HCT116 (cell line): ENCODE measurements around the gene SLC6A12. TPM values are rescaled to one million over a fixed set of nuclear protein-coding genes. Genes with fewer than 3 reads are reported as not detected.

Source experiments
- ATAC-seq: fragments of 200-7000 bp; cut with Tn5 transposase; 2 replicates; pipeline ENCODE4 v1.9.1; 2020; ENCODE audit warnings: mild to moderate bottlenecking, moderate library complexity
- BruUV-seq: library from RNA; stranded (reverse); fragments of 400-500 nt; replicated peaks from 2 replicates; lab custom pipeline; 2021; lab: Mats Ljungman, UMichigan
- CTCF ChIA-PET: fragments of 300-600 bp; sonication (Branson Sonifier 250); formaldehyde crosslinking; loops from one replicate; lab custom pipeline; 2021; ENCODE audit warnings: antibody characterized with exemption; lab: Charles Lee
- POLR2A ChIA-PET: fragments of 300-600, 350-600 bp; sonication (Branson Sonifier 250); formaldehyde crosslinking; loops from one replicate; lab custom pipeline; 2021; ENCODE audit warnings: antibody characterized with exemption; lab: Charles Lee
- RAD21 ChIA-PET, 2 experiments: fragments of 300-600 bp; sonication (Branson Sonifier 250); formaldehyde crosslinking; loops; one replicate each; lab custom pipeline; 2023; ENCODE audit warnings: low total read pairs in 2 of 2; ENCODE audit not compliant: uncharacterized antibody in 2 of 2, unreplicated experiment in 2 of 2, low non-redundant PET in 1 of 2; lab: Charles Lee
- DNase-seq: peaks from one replicate; pipeline ENCODE4 v3.0.0-alpha.2; 2010; ENCODE audit warnings: low read depth, low spot score
- H2AFZ ChIP-seq: fragments of 200-600 bp; shearing (Covaris generic), sonication (generic); 2 replicates; pipeline ENCODE4 v1.6.1; 2017; ENCODE audit warnings: low read depth, mixed run types, mixed read lengths, antibody characterized with exemption, low read length; ENCODE audit not compliant: poor library complexity, severe bottlenecking
- H3K27ac ChIP-seq: 2 replicates; pipeline ENCODE4 v1.5.1; 2012; ENCODE audit warnings: low read depth, low read length
- H3K27me3 ChIP-seq: fragments of 200-600 bp; sonication (generic); 2 replicates; pipeline ENCODE4 v1.6.1; 2016; ENCODE audit warnings: mixed run types, low read length, mixed read lengths; ENCODE audit not compliant: insufficient read depth
- H3K36me3 ChIP-seq, 2 experiments: fragments of 200-500 bp in 1 of 2; fragments of 200-600 bp in 1 of 2; sonication (Bioruptor generic) in 1 of 2; sonication (generic) in 1 of 2; 2 replicates each; pipeline versions ENCODE4 v1.5.1 to v1.6.1; 2014 to 2016; ENCODE audit warnings: low read length in 2 of 2, inconsistent platforms in 1 of 2, mixed read lengths in 1 of 2, mixed run types in 1 of 2; ENCODE audit not compliant: insufficient read depth in 2 of 2, control insufficient read depth in 1 of 2
- H3K4me1 ChIP-seq, 2 experiments: fragments of 200-600 bp in 1 of 2; sonication (generic) in 1 of 2; 2 replicates each; pipeline versions ENCODE4 v1.5.1 to v1.6.1; 2012 to 2017; ENCODE audit warnings: low read length in 2 of 2, inconsistent platforms in 1 of 2, mild to moderate bottlenecking in 1 of 2, mixed read lengths in 1 of 2, mixed run types in 1 of 2, moderate library complexity in 1 of 2; ENCODE audit not compliant: insufficient read depth in 2 of 2, control insufficient read depth in 1 of 2
- H3K4me2 ChIP-seq: fragments of 200-600 bp; sonication (generic); 2 replicates; pipeline ENCODE4 v1.6.1; 2017; ENCODE audit warnings: mixed run types, low read length, mixed read lengths
- H3K4me3 ChIP-seq, 2 experiments: fragments of 200-600 bp in 1 of 2; sonication (generic) in 1 of 2; replicated peaks in 1 of 2; 2 replicates each; pipeline ENCODE4 v1.5.1; 2011 to 2016; ENCODE audit warnings: low read length in 2 of 2, control low read depth in 1 of 2, low read depth in 1 of 2, mild to moderate bottlenecking in 1 of 2, mixed read lengths in 1 of 2, mixed run types in 1 of 2
- H3K79me2 ChIP-seq: fragments of 200-600 bp; sonication (generic); 2 replicates; pipeline ENCODE4 v1.6.1; 2017; ENCODE audit warnings: mild to moderate bottlenecking, mixed run types, low read length, moderate library complexity, mixed read lengths; ENCODE audit not compliant: insufficient read depth
- H3K9ac ChIP-seq: fragments of 200-600 bp; sonication (generic); 2 replicates; pipeline ENCODE4 v1.6.1; 2016; ENCODE audit warnings: low read length, mixed read lengths
- H3K9me2 ChIP-seq: fragments of 200-600 bp; sonication (generic), shearing (Covaris generic); 2 replicates; pipeline ENCODE4 v1.6.1; 2017; ENCODE audit warnings: mixed run types, mild to moderate bottlenecking, moderate library complexity; ENCODE audit not compliant: insufficient read depth
- H3K9me3 ChIP-seq, 2 experiments: fragments of 200-500 bp in 1 of 2; fragments of 200-600 bp in 1 of 2; sonication (Bioruptor generic) in 1 of 2; sonication (generic) in 1 of 2; 2 replicates each; pipeline ENCODE4 v1.6.1; 2014 to 2017; ENCODE audit warnings: low read length in 2 of 2, mixed read lengths in 2 of 2, inconsistent platforms in 1 of 2, low read depth in 1 of 2, mild to moderate bottlenecking in 1 of 2, mixed run types in 1 of 2, moderate library complexity in 1 of 2; ENCODE audit not compliant: control insufficient read depth in 1 of 2, insufficient read depth in 1 of 2
- H4K20me1 ChIP-seq: fragments of 200-600 bp; sonication (generic), shearing (Covaris generic); 2 replicates; pipeline ENCODE4 v1.6.1; 2017; ENCODE audit warnings: mixed run types, mild to moderate bottlenecking, moderate library complexity; ENCODE audit not compliant: insufficient read depth
- CBX3 ChIP-seq: IDR thresholded peaks from 2 replicates; pipeline ENCODE4 v1.6.1; 2012; ENCODE audit warnings: low read depth
- CTCF ChIP-seq, 3 experiments: fragments of 200-600 bp in 1 of 3; sonication (generic) in 1 of 3; IDR thresholded peaks in 2 of 3; conservative IDR thresholded peaks in 1 of 3; 2 replicates each; pipeline ENCODE4 v1.5.1; 2012 to 2017; ENCODE audit warnings: low read depth in 2 of 3, low read length in 2 of 3, antibody characterized with exemption in 1 of 3, borderline replicate concordance in 1 of 3, control low read depth in 1 of 3, mild to moderate bottlenecking in 1 of 3, mixed read lengths in 1 of 3, mixed run types in 1 of 3, moderate library complexity in 1 of 3; ENCODE audit not compliant: insufficient read depth in 1 of 3
- EGR1 ChIP-seq: IDR thresholded peaks from 2 replicates; pipeline ENCODE4 v1.6.1; 2012; ENCODE audit warnings: low read depth
- EZH2phosphoT487 ChIP-seq: fragments of 200-600 bp; IDR thresholded peaks from 2 replicates; pipeline ENCODE4 v1.6.1; 2018; ENCODE audit warnings: antibody characterized with exemption, borderline replicate concordance
- FOSL1 ChIP-seq: IDR thresholded peaks from 2 replicates; pipeline ENCODE4 v1.6.1; 2012; ENCODE audit warnings: low read depth
- POLR2AphosphoS5 ChIP-seq: IDR thresholded peaks from 2 replicates; pipeline ENCODE4 v1.6.1; 2011; ENCODE audit warnings: mild to moderate bottlenecking, low read depth, low read length, moderate library complexity
- RAD21 ChIP-seq: IDR thresholded peaks from 2 replicates; pipeline ENCODE4 v1.6.1; 2012; ENCODE audit warnings: low read depth, mild to moderate bottlenecking
- SIN3A ChIP-seq: IDR thresholded peaks from 2 replicates; pipeline ENCODE4 v1.6.1; 2012; ENCODE audit warnings: low read depth
- SP1 ChIP-seq: IDR thresholded peaks from 2 replicates; pipeline ENCODE4 v1.6.1; 2012; ENCODE audit warnings: low read depth
- SRF ChIP-seq: IDR thresholded peaks from 2 replicates; pipeline ENCODE4 v1.6.1; 2012; ENCODE audit warnings: low read depth
- YY1 ChIP-seq: IDR thresholded peaks from 2 replicates; pipeline ENCODE4 v1.6.1; 2011; ENCODE audit warnings: low read length, low read depth, moderate library complexity, mild to moderate bottlenecking; ENCODE audit not compliant: insufficient replicate concordance; ENCODE audit errors: extremely low read depth
- ZFX ChIP-seq: fragments of 450-650 bp; IDR thresholded peaks from 2 replicates; pipeline ENCODE4 v1.6.1; 2017
- ZNF274 ChIP-seq: fragments of 200-500 bp; sonication (Bioruptor generic); IDR thresholded peaks from 2 replicates; pipeline ENCODE4 v1.6.1; 2014; ENCODE audit warnings: mild to moderate bottlenecking, low read depth, low read length, inconsistent platforms
- intact Hi-C: fragments of 100-400 bp; cut with micrococcal nuclease; formaldehyde crosslinking; loops from 2 replicates; pipeline ENCODE4 v1.10.0; 2022
- total RNA-seq: library from RNA; stranded (reverse); gene quantifications from one replicate; pipeline ENCODE4 v1.2.1, GENCODE V29; 2021; ENCODE audit not compliant: unreplicated experiment
- TF ChIP-seq, protein P1 (sequence below): IDR thresholded peaks from 2 replicates; pipeline ENCODE4 v1.6.1; 2011; ENCODE audit warnings: mild to moderate bottlenecking, low read length, moderate library complexity; ENCODE audit not compliant: insufficient replicate concordance; ENCODE audit errors: extremely low read depth
- TF ChIP-seq, protein P2 (sequence below): IDR thresholded peaks from 2 replicates; pipeline ENCODE4 v1.6.1; 2012; ENCODE audit warnings: low read depth
- TF ChIP-seq, protein P3 (sequence below): IDR thresholded peaks from 2 replicates; pipeline ENCODE4 v1.6.1; 2012
- TF ChIP-seq, protein P4 (sequence below): IDR thresholded peaks from 2 replicates; pipeline ENCODE4 v1.6.1; 2012

SLC6A12 gene
- total RNA-seq, 1 experiment from 2014 or later, result 0.64 TPM

- H3K27ac ChIP-seq, result no peak overlapping the region
- H3K27me3 ChIP-seq, result peaks cover 4% of the 10 kb centered on the region; the same call in 1 of the 2 replicates
- peaks cover 0 to 8% of the 10 kb centered on the region in 2 experiments; a peak in 1 of 4 replicates for H3K4me1 ChIP-seq
- no peaks in the 10 kb centered on the region for H3K79me2 ChIP-seq
- no peak overlapping the region for H3K9ac ChIP-seq
- POLR2A ChIA-PET, result no interaction called here
- H2AFZ ChIP-seq, result no peak overlapping the region
- no peaks in the 10 kb centered on the region for H3K36me3 ChIP-seq
- TF ChIP-seq ZNF274, result no peak
- no peak for TF ChIP-seq SRF
- TF ChIP-seq POLR2AphosphoS5, result no peak
- no peak for TF ChIP-seq FOSL1
- TF ChIP-seq SIN3A, result no peak
- TF ChIP-seq YY1, result no peak
- TF ChIP-seq, protein P1, sequence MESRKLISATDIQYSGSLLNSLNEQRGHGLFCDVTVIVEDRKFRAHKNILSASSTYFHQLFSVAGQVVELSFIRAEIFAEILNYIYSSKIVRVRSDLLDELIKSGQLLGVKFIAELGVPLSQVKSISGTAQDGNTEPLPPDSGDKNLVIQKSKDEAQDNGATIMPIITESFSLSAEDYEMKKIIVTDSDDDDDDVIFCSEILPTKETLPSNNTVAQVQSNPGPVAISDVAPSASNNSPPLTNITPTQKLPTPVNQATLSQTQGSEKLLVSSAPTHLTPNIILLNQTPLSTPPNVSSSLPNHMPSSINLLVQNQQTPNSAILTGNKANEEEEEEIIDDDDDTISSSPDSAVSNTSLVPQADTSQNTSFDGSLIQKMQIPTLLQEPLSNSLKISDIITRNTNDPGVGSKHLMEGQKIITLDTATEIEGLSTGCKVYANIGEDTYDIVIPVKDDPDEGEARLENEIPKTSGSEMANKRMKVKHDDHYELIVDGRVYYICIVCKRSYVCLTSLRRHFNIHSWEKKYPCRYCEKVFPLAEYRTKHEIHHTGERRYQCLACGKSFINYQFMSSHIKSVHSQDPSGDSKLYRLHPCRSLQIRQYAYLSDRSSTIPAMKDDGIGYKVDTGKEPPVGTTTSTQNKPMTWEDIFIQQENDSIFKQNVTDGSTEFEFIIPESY, result no peak
- no peak for TF ChIP-seq EZH2phosphoT487
- no peak for TF ChIP-seq CTCF (IDR thresholded peaks at IDR 0.05 in 2 of 3, conservative IDR thresholded peaks at IDR 0.05 in 1 of 3; ENCODE audit: borderline replicate concordance in 1 of 3, insufficient read depth in 1 of 3, low read depth in 2 of 3, low read length in 2 of 3)
- TF ChIP-seq RAD21, result no peak
- TF ChIP-seq, protein P2, sequence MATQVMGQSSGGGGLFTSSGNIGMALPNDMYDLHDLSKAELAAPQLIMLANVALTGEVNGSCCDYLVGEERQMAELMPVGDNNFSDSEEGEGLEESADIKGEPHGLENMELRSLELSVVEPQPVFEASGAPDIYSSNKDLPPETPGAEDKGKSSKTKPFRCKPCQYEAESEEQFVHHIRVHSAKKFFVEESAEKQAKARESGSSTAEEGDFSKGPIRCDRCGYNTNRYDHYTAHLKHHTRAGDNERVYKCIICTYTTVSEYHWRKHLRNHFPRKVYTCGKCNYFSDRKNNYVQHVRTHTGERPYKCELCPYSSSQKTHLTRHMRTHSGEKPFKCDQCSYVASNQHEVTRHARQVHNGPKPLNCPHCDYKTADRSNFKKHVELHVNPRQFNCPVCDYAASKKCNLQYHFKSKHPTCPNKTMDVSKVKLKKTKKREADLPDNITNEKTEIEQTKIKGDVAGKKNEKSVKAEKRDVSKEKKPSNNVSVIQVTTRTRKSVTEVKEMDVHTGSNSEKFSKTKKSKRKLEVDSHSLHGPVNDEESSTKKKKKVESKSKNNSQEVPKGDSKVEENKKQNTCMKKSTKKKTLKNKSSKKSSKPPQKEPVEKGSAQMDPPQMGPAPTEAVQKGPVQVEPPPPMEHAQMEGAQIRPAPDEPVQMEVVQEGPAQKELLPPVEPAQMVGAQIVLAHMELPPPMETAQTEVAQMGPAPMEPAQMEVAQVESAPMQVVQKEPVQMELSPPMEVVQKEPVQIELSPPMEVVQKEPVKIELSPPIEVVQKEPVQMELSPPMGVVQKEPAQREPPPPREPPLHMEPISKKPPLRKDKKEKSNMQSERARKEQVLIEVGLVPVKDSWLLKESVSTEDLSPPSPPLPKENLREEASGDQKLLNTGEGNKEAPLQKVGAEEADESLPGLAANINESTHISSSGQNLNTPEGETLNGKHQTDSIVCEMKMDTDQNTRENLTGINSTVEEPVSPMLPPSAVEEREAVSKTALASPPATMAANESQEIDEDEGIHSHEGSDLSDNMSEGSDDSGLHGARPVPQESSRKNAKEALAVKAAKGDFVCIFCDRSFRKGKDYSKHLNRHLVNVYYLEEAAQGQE, result no peak
- no peak for TF ChIP-seq SP1
- TF ChIP-seq CBX3, result no peak
- TF ChIP-seq, protein P3, sequence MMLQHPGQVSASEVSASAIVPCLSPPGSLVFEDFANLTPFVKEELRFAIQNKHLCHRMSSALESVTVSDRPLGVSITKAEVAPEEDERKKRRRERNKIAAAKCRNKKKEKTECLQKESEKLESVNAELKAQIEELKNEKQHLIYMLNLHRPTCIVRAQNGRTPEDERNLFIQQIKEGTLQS, result no peak
- TF ChIP-seq, protein P4, sequence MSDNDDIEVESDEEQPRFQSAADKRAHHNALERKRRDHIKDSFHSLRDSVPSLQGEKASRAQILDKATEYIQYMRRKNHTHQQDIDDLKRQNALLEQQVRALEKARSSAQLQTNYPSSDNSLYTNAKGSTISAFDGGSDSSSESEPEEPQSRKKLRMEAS, result no peak
- TF ChIP-seq EGR1, result no peak
- no peak for TF ChIP-seq ZFX
- DNase-seq, result no peak
- H3K4me3 ChIP-seq, result no peak overlapping the region
- no peaks in the 10 kb centered on the region for H3K9me3 ChIP-seq
- intact Hi-C loops, result no loop called here
- H4K20me1 ChIP-seq, result no peaks in the 10 kb centered on the region
- no TSS peak for BruUV-seq
- H3K9me2 ChIP-seq, result no peaks in the 10 kb centered on the region
- no peak for ATAC-seq
- RAD21 ChIA-PET, result no interaction called here
- CTCF ChIA-PET, result no interaction called here
- no peak overlapping the region for H3K4me2 ChIP-seq
Measured at GRCh38 chr12:155646-156045, 58.3 kb downstream of the SLC6A12 start.
